ENCODE results near the gene CCL15. TPM values are rescaled to one million over a fixed set of nuclear protein-coding genes. Genes with fewer than 3 reads are reported as not detected.

Gene CCL15
- total and polyA plus RNA-seq, 2 of the 13 experiments (the other 11 are each of a cell fraction or from before 2014, with no cell fraction given) = 29.2 to 45.9 TPM

GRCh38 chr17:36001862-36002603 is 680 bp upstream of the CCL15 start (continued):
- TF ChIP-seq NKX3-1 (CRISPR knock-in tag; IDR thresholded peaks at IDR 0.05) (no peak), SMAD9 (CRISPR knock-in tag; IDR thresholded peaks at IDR 0.05) (no peak), GATAD2A (CRISPR knock-in tag; IDR thresholded peaks at IDR 0.05) (peak; percentile 49), ZNF512B (CRISPR knock-in tag; IDR thresholded peaks at IDR 0.05; ENCODE audit: borderline replicate concordance) (no peak), ZNF609 (CRISPR knock-in tag; IDR thresholded peaks at IDR 0.05; ENCODE audit: borderline replicate concordance) (no peak), ZXDC (CRISPR knock-in tag; IDR thresholded peaks at IDR 0.05) (no peak), HNF1B (CRISPR knock-in tag; IDR thresholded peaks at IDR 0.05) (no peak), KAT8 (CRISPR knock-in tag; IDR thresholded peaks at IDR 0.05) (peak; percentile 75), MIER2 (CRISPR knock-in tag; IDR thresholded peaks at IDR 0.05) (peak; percentile 55; the same call in 1 of the 2 replicates), FOXK1 (CRISPR knock-in tag; IDR thresholded peaks at IDR 0.05; ENCODE audit: borderline replicate concordance, low read depth) (0 out of 2 replicates have a peak, but pooled peaks have one; percentile 12), POGZ (CRISPR knock-in tag; IDR thresholded peaks at IDR 0.05) (peak; percentile 95), ZBTB4 (CRISPR knock-in tag; IDR thresholded peaks at IDR 0.05; ENCODE audit: borderline replicate concordance) (no peak)
